Measurements from ENCODE around the gene BMAL1.

DNA sequence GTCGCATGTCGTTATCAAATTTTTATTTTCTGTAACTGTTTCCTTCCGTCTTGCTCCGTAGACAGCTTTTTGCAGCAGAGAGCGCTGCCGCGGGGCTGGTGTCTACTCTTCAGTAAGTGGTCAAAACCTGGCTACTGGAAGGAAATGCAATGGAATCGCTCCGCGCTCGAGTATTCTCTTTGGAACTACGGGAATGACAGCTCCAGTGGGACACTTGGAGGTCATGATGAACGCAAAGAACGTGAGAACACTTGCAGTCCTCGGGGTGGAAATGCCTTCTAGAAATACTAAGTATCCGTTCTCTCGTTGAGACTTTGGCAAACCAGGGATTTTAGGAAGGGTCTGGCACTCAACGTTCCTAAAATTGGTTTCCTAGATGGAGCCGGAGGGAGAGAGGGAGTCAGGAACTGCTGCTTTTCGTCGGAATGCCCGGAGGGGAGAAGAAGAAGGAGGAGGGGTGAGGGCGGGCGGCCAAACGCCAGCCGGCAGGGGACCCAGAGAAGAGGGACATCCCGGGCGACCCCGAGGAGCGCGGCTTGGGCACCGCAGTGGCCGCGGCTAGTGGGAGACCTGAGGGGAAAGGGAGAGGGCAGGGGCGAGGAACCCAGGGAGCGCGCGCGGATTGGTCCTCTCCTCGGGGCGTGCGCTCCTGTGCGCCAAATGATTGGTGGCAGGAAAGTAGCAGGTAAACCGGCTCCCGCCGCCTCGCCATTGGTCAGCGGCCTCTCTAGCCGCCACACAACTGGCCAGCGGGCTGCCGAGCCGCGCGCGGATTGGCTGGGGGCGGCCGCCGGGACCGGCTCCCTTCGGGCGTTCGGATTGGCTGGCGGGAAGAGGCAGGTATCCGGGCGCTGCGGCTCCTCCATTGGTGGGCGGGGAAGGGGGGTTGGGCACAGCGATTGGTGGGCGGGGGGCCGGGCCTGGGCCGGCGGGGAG lies 490 bp upstream of the BMAL1 start:
- TF ChIP-seq, protein P1, sequence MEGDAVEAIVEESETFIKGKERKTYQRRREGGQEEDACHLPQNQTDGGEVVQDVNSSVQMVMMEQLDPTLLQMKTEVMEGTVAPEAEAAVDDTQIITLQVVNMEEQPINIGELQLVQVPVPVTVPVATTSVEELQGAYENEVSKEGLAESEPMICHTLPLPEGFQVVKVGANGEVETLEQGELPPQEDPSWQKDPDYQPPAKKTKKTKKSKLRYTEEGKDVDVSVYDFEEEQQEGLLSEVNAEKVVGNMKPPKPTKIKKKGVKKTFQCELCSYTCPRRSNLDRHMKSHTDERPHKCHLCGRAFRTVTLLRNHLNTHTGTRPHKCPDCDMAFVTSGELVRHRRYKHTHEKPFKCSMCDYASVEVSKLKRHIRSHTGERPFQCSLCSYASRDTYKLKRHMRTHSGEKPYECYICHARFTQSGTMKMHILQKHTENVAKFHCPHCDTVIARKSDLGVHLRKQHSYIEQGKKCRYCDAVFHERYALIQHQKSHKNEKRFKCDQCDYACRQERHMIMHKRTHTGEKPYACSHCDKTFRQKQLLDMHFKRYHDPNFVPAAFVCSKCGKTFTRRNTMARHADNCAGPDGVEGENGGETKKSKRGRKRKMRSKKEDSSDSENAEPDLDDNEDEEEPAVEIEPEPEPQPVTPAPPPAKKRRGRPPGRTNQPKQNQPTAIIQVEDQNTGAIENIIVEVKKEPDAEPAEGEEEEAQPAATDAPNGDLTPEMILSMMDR (conservative IDR thresholded peaks at IDR 0.05; ENCODE audit: low read depth, low read length): no peak
- no peak for TF ChIP-seq EZH2 (IDR thresholded peaks at IDR 0.05; ENCODE audit: borderline replicate concordance, low read depth, low read length, poor library complexity, severe bottlenecking)
